Transverse colon (tissue), 4 donors: Measurements from ENCODE around the gene HNRNPUL1. TPM values are rescaled to one million over a fixed set of nuclear protein-coding genes. Genes with fewer than 3 reads are reported as not detected.

Experiments
- DNase-seq: peaks from one replicate; pipeline ENCODE4 v3.0.0-alpha.2; 2019
- H3K27ac ChIP-seq, 4 donors: fragments of 200-600 bp; sonication (generic); 2 replicates each; pipeline ENCODE4 v1.5.1; 2016 to 2018; ENCODE audit warnings: inconsistent platforms in 4 of 4
- H3K27me3 ChIP-seq: fragments of 200-600 bp; sonication (generic); 2 replicates; pipeline ENCODE4 v1.5.1; 2017; ENCODE audit warnings: inconsistent platforms
- H3K36me3 ChIP-seq, 4 donors: fragments of 200-600 bp; sonication (generic); 2 replicates each; pipeline ENCODE4 v1.5.1; 2017 to 2019; ENCODE audit warnings: inconsistent platforms in 4 of 4
- H3K4me1 ChIP-seq, 4 donors: fragments of 200-600 bp; sonication (generic); 2 replicates each; pipeline ENCODE4 v1.5.1; 2017 to 2020; ENCODE audit warnings: inconsistent platforms in 4 of 4
- H3K4me3 ChIP-seq, 4 donors: fragments of 200-600 bp; sonication (generic); 1 replicate in 1 of 4; 2 replicates in 3 of 4; pipeline versions ENCODE4 v1.5.1 to v1.6.1; 2017 to 2019; ENCODE audit warnings: inconsistent platforms in 4 of 4
- H3K9me3 ChIP-seq, 2 donors: fragments of 200-600 bp; sonication (generic); 2 replicates each; pipeline ENCODE4 v1.5.1; 2017 to 2019; ENCODE audit warnings: inconsistent platforms in 2 of 2
- CTCF ChIP-seq, 5 experiments: fragments of 200-600 bp in 3 of 5; fragments of 450-650 bp in 2 of 5; sonication (generic) in 3 of 5; IDR thresholded peaks; 1 replicate in 2 of 5; 2 replicates in 3 of 5; pipeline ENCODE4 v1.5.1; 2016 to 2017; ENCODE audit warnings: antibody characterized with exemption in 5 of 5, inconsistent platforms in 3 of 5, mild to moderate bottlenecking in 2 of 5, moderate library complexity in 1 of 5
- EP300 ChIP-seq: sonication (generic); formaldehyde crosslinking; IDR thresholded peaks from one replicate; pipeline ENCODE4 v1.6.1; 2017; ENCODE audit warnings: antibody characterized with exemption, low read depth
- POLR2A ChIP-seq: fragments of 450-650 bp; IDR thresholded peaks from one replicate; pipeline ENCODE4 v1.6.1; 2016; ENCODE audit warnings: antibody characterized with exemption, mild to moderate bottlenecking, moderate library complexity
- POLR2AphosphoS5 ChIP-seq, 3 donors: sonication (generic); formaldehyde crosslinking; IDR thresholded peaks; one replicate each; pipeline ENCODE4 v1.6.1; 2016; ENCODE audit warnings: antibody characterized with exemption in 3 of 3
- WGBS, 2 donors: methylation state at CpG; one replicate each; pipeline ENCODE4 v1.1.5; 2018; ENCODE audit warnings: low coverage in 1 of 2; 5-methylcytosine and 5-hydroxymethylcytosine counted together
- in situ Hi-C, 4 donors: fragments of 200-750 bp; cut with MboI; loops; one replicate each; pipeline versions ENCODE4 v1.15.0 to v1.15.1; 2017; ENCODE audit warnings: low sequenced_read_pairs in 3 of 4, low pct_ligation_motif_present in 1 of 4, low pct_unique_long_range_greater_than_20kb in 1 of 4
- intact Hi-C: fragments of 100-400 bp; cut with DNase I; formaldehyde crosslinking; loops from one replicate; pipeline ENCODE4 v1.15.1; 2023; ENCODE audit warnings: low total_unique reads
- total RNA-seq, 4 donors: library from RNA; depleted of rRNA; stranded (reverse); fragments of >200 nt; gene quantifications; one replicate each; pipeline ENCODE4 v1.1.0, GENCODE V29; 2016

The HNRNPUL1 gene
- total RNA-seq, 4 donors from 2014 or later: 115 to 296 (median 145) TPM

- no peaks in the 10 kb centered on the region for H3K27me3 ChIP-seq
- no peak overlapping the region for H3K27ac ChIP-seq
- H3K4me1 ChIP-seq: no peaks in the 10 kb centered on the region
- WGBS, 2 donors: 90% methylated on average over 4 to 8 of the region's 8 CpGs
- in situ Hi-C loops (no loop called here), intact Hi-C loops (no loop called here)
- DNase-seq: no peak
- no peaks in the 10 kb centered on the region for H3K9me3 ChIP-seq
- no peaks in the 10 kb centered on the region for H3K36me3 ChIP-seq
- TF ChIP-seq POLR2A (no peak), EP300 (no peak), POLR2AphosphoS5 (IDR thresholded peaks at IDR 0.05) (no peak), CTCF (IDR thresholded peaks at IDR 0.05) (no peak)
- no peak overlapping the region for H3K4me3 ChIP-seq
Measured at GRCh38 chr19:41232686-41233085, 31.5 kb upstream of the HNRNPUL1 start.

- intact Hi-C loops (no loop called here), in situ Hi-C loops (no loop called here)
- TF ChIP-seq CTCF (IDR thresholded peaks at IDR 0.05) (no peak), EP300 (no peak), POLR2A (no peak), POLR2AphosphoS5 (IDR thresholded peaks at IDR 0.05) (no peak)
- H3K9me3 ChIP-seq: no peaks in the 10 kb centered on the region
- WGBS, 2 donors: 67% methylated on average over 4 of the region's 4 CpGs; no CpG with 5 or more reads in 1 of the 2 donors
- no peaks in the 10 kb centered on the region for H3K36me3 ChIP-seq
- no peaks in the 10 kb centered on the region for H3K27me3 ChIP-seq
- H3K4me3 ChIP-seq: no peak overlapping the region
- no peak overlapping the region for H3K27ac ChIP-seq
- no peaks in the 10 kb centered on the region for H3K4me1 ChIP-seq
- peak; percentile 21 for DNase-seq
Measured at GRCh38 chr19:41233748-41234240, 30.4 kb upstream of the HNRNPUL1 start.

GRCh38 chr19:41234512-41235168 is 29.5 kb upstream of the HNRNPUL1 start:
- DNase-seq: no peak
- intact Hi-C loops: no loop called here
- H3K9me3 ChIP-seq: no peaks in the 10 kb centered on the region
- peaks cover 0 to 4% (median 0%) of the 10 kb centered on the region in 4 donors for H3K4me1 ChIP-seq
- H3K27ac ChIP-seq: no peak overlapping the region
- WGBS, 2 donors: 65 to 90% methylated on average over 1 to 8 of the region's 8 CpGs
- no peaks in the 10 kb centered on the region for H3K27me3 ChIP-seq
- H3K4me3 ChIP-seq: no peak overlapping the region
- H3K36me3 ChIP-seq: no peaks in the 10 kb centered on the region
- TF ChIP-seq POLR2AphosphoS5 (IDR thresholded peaks at IDR 0.05) (no peak), POLR2A (no peak), CTCF (IDR thresholded peaks at IDR 0.05) (no peak), EP300 (no peak)
- in situ Hi-C loops: no loop called here

GRCh38 chr19:41235480-41235879 is 28.7 kb upstream of the HNRNPUL1 start:
- TF ChIP-seq POLR2A (no peak), CTCF (IDR thresholded peaks at IDR 0.05) (no peak), EP300 (no peak), POLR2AphosphoS5 (IDR thresholded peaks at IDR 0.05) (no peak)
- intact Hi-C loops (no loop called here), in situ Hi-C loops (no loop called here)
- Histone ChIP-seq H3K36me3 (no peaks in the 10 kb centered on the region), H3K27ac (no peak overlapping the region), H3K27me3 (no peaks in the 10 kb centered on the region), H3K4me1 (peaks cover 0 to 4% (median 0%) of the 10 kb centered on the region in 4 donors), H3K4me3 (no peak overlapping the region), H3K9me3 (no peaks in the 10 kb centered on the region)
- no peak for DNase-seq
- WGBS, 2 donors: 79% methylated on average over 4 of the region's 4 CpGs; no CpG with 5 or more reads in 1 of the 2 donors
